ENCODE measurements around the gene RSF1.
"Not testable (repeated sequence)": the region's sequence is repeated elsewhere in the genome, so short reads cannot be mapped to it uniquely, and the experiment has no call there.

The RSF1 gene

GRCh38 chr11:77633926-77634325, 186.6 kb downstream of the RSF1 start:
- DNase-seq (ENCODE audit: low read depth in 2 of 2, low spot score in 1 of 2) = not testable (repeated sequence)

GRCh38 chr11:77630157-77630710, 190.3 kb downstream of the RSF1 start:
- DNase-seq (ENCODE audit: low read depth in 2 of 2, low spot score in 1 of 2) = no peak

GRCh38 chr11:77619576-77620198, 200.8 kb downstream of the RSF1 start:
- DNase-seq (ENCODE audit: low read depth in 2 of 2, low spot score in 1 of 2) = no peak

GRCh38 chr11:77617892-77618291, 202.6 kb downstream of the RSF1 start:
- no peak for DNase-seq (ENCODE audit: low read depth in 2 of 2, low spot score in 1 of 2)

- no peak for DNase-seq (ENCODE audit: low read depth in 2 of 2, low spot score in 1 of 2)
Observed at GRCh38 chr11:77611921-77612320, 208.6 kb downstream of the RSF1 start.
